Measurements from ENCODE around the gene HMSD. TPM values are rescaled to one million over a fixed set of nuclear protein-coding genes. Genes with fewer than 3 reads are reported as not detected.
A peak's percentile ranks its signal among the peaks of the same experiment; 100 is the strongest.

HMSD gene
- total RNA-seq, 1 experiment from 2014 or later, result 58.1 TPM

GRCh38 chr18:63974991-63975390 is 25.9 kb downstream of the HMSD start:
- intact Hi-C loops (cut with micrococcal nuclease; ENCODE audit: unreplicated experiment), result loop anchor here (1.0 to 10.0 kb wide), 2 partner anchors 84 to 460 kb away; no protein-coding TSS in a partner anchor
- Histone ChIP-seq H3K36me3 (ENCODE audit: insufficient read depth, low read length, poor library complexity, severe bottlenecking) (no peaks in the 10 kb centered on the region), H3K9me3 (ENCODE audit: low read depth, low read length, poor library complexity, severe bottlenecking) (no peaks in the 10 kb centered on the region), H3K4me3 (ENCODE audit: low read depth, low read length, poor library complexity, severe bottlenecking) (no peak overlapping the region), H3K4me1 (ENCODE audit: insufficient read depth, low read length, poor library complexity, severe bottlenecking) (peaks cover 8% of the 10 kb centered on the region), H3K27ac (ENCODE audit: low read depth, low read length, poor library complexity, severe bottlenecking) (no peak overlapping the region), H3K27me3 (replicated peaks; ENCODE audit: insufficient read depth, low read depth, low read length, poor library complexity) (no peaks in the 10 kb centered on the region)
- no TSS peak for BruUV-seq (replicated peaks)
- DNase-seq (ENCODE audit: low spot score), result peak; percentile 74
- ChIA-PET POLR2A (ENCODE audit: low non-redundant PET) (no interaction called here), CTCF (interaction anchor here (1.0 kb wide), 1 partner anchor 20 kb away, joined by 4 read pairs; no protein-coding TSS in a partner anchor)
- peak; percentile 61 for TF ChIP-seq CTCF (conservative IDR thresholded peaks at IDR 0.05; ENCODE audit: low read depth, low read length)
- TF ChIP-seq EZH2 (IDR thresholded peaks at IDR 0.05; ENCODE audit: borderline replicate concordance, low read depth, low read length, poor library complexity, severe bottlenecking), result no peak

- CTCF ChIA-PET, result interaction anchor here (1.0 kb wide), 1 partner anchor 19 kb away, joined by 4 read pairs; no protein-coding TSS in a partner anchor
These were observed 26.5 kb downstream of the HMSD start for GRCh38 chr18:63975628-63976027.

GRCh38 chr18:63977040-63977439 is 27.9 kb downstream of the HMSD start:
- Histone ChIP-seq H3K4me1 (ENCODE audit: insufficient read depth, low read length, poor library complexity, severe bottlenecking) (no peaks in the 10 kb centered on the region), H3K27me3 (replicated peaks; ENCODE audit: insufficient read depth, low read depth, low read length, poor library complexity) (no peaks in the 10 kb centered on the region), H3K9me3 (ENCODE audit: low read depth, low read length, poor library complexity, severe bottlenecking) (no peaks in the 10 kb centered on the region), H3K4me3 (ENCODE audit: low read depth, low read length, poor library complexity, severe bottlenecking) (no peak overlapping the region), H3K36me3 (ENCODE audit: insufficient read depth, low read length, poor library complexity, severe bottlenecking) (peaks cover 4% of the 10 kb centered on the region), H3K27ac (ENCODE audit: low read depth, low read length, poor library complexity, severe bottlenecking) (no peak overlapping the region)
- ChIA-PET CTCF (no interaction called here), POLR2A (ENCODE audit: low non-redundant PET) (interaction anchor here (0.6 kb wide), 1 partner anchor 73 kb away, joined by 3 read pairs; no protein-coding TSS in a partner anchor)
- no TSS peak for BruUV-seq (replicated peaks)
- intact Hi-C loops (cut with micrococcal nuclease; ENCODE audit: unreplicated experiment), result loop anchor here (10.0 kb wide), 1 partner anchor 462 kb away; no protein-coding TSS in a partner anchor
- TF ChIP-seq CTCF (conservative IDR thresholded peaks at IDR 0.05; ENCODE audit: low read depth, low read length), result no peak
- no peak for TF ChIP-seq EZH2 (IDR thresholded peaks at IDR 0.05; ENCODE audit: borderline replicate concordance, low read depth, low read length, poor library complexity, severe bottlenecking)
- DNase-seq (ENCODE audit: low spot score), result no peak

More at GRCh38 chr18:63975628-63976027, 26.5 kb downstream of the HMSD start:
- TF ChIP-seq CTCF (conservative IDR thresholded peaks at IDR 0.05; ENCODE audit: low read depth, low read length) (no peak), EZH2 (IDR thresholded peaks at IDR 0.05; ENCODE audit: borderline replicate concordance, low read depth, low read length, poor library complexity, severe bottlenecking) (no peak)
- Histone ChIP-seq H3K4me3 (ENCODE audit: low read depth, low read length, poor library complexity, severe bottlenecking) (no peak overlapping the region), H3K9me3 (ENCODE audit: low read depth, low read length, poor library complexity, severe bottlenecking) (no peaks in the 10 kb centered on the region), H3K36me3 (ENCODE audit: insufficient read depth, low read length, poor library complexity, severe bottlenecking) (peaks cover 4% of the 10 kb centered on the region), H3K27ac (ENCODE audit: low read depth, low read length, poor library complexity, severe bottlenecking) (no peak overlapping the region), H3K4me1 (ENCODE audit: insufficient read depth, low read length, poor library complexity, severe bottlenecking) (peaks cover 8% of the 10 kb centered on the region), H3K27me3 (replicated peaks; ENCODE audit: insufficient read depth, low read depth, low read length, poor library complexity) (no peaks in the 10 kb centered on the region)
- no TSS peak for BruUV-seq (replicated peaks)
- DNase-seq (ENCODE audit: low spot score), result no peak
- POLR2A ChIA-PET (ENCODE audit: low non-redundant PET), result no interaction called here
- intact Hi-C loops (cut with micrococcal nuclease; ENCODE audit: unreplicated experiment), result loop anchor here (1.0 to 10.0 kb wide), 2 partner anchors 84 to 461 kb away; no protein-coding TSS in a partner anchor
